HFF-Myc (cell line): Measurements from ENCODE around the gene KCTD19.

ENCODE experiments used
- DNase-seq: peaks from one replicate; pipeline ENCODE4 v3.0.0-alpha.2; 2011; ENCODE audit warnings: low read depth; ENCODE audit errors: extremely low read depth
- H3K4me3 ChIP-seq: replicated peaks from 2 replicates; pipeline ENCODE4 v1.5.1; 2011; ENCODE audit warnings: low read depth, mild to moderate bottlenecking, control low read depth, low read length
- TF ChIP-seq, protein P1 (sequence below): IDR thresholded peaks from 2 replicates; pipeline ENCODE4 v1.5.1; 2012; ENCODE audit warnings: mild to moderate bottlenecking, low read depth, low read length, control low read depth; ENCODE audit errors: missing control alignments

KCTD19 gene

GRCh38 chr16:67241008-67241900 lies 85.3 kb downstream of the KCTD19 start:
- TF ChIP-seq, protein P1, sequence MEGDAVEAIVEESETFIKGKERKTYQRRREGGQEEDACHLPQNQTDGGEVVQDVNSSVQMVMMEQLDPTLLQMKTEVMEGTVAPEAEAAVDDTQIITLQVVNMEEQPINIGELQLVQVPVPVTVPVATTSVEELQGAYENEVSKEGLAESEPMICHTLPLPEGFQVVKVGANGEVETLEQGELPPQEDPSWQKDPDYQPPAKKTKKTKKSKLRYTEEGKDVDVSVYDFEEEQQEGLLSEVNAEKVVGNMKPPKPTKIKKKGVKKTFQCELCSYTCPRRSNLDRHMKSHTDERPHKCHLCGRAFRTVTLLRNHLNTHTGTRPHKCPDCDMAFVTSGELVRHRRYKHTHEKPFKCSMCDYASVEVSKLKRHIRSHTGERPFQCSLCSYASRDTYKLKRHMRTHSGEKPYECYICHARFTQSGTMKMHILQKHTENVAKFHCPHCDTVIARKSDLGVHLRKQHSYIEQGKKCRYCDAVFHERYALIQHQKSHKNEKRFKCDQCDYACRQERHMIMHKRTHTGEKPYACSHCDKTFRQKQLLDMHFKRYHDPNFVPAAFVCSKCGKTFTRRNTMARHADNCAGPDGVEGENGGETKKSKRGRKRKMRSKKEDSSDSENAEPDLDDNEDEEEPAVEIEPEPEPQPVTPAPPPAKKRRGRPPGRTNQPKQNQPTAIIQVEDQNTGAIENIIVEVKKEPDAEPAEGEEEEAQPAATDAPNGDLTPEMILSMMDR, result no peak
- H3K4me3 ChIP-seq, result no peak overlapping the region
- peak; percentile 36 for DNase-seq

- TF ChIP-seq, protein P1, result no peak
- H3K4me3 ChIP-seq, result no peak overlapping the region
- no peak for DNase-seq
These were observed 86.0 kb downstream of the KCTD19 start for GRCh38 chr16:67240506-67240905.
